ENCODE measurements around the gene MSX2.

MSX2 gene

GRCh38 chr5:174764309-174764708 lies 39.9 kb downstream of the MSX2 start:
- no peak for FAIRE-seq
- DNase-seq (ENCODE audit: extremely low spot score, insufficient read length, low read depth) = no peak

GRCh38 chr5:174765540-174765939 lies 41.2 kb downstream of the MSX2 start:
- DNase-seq (ENCODE audit: extremely low spot score, insufficient read length, low read depth) = no peak

GRCh38 chr5:174767670-174768069 lies 43.3 kb downstream of the MSX2 start:
- no peak for FAIRE-seq

More at GRCh38 chr5:174765540-174765939, 41.2 kb downstream of the MSX2 start:
- FAIRE-seq = no peak

GRCh38 chr5:174769005-174769404 lies 44.6 kb downstream of the MSX2 start:
- FAIRE-seq = no peak

More at GRCh38 chr5:174767670-174768069, 43.3 kb downstream of the MSX2 start:
- DNase-seq (ENCODE audit: extremely low spot score, insufficient read length, low read depth) = no peak

DNA sequence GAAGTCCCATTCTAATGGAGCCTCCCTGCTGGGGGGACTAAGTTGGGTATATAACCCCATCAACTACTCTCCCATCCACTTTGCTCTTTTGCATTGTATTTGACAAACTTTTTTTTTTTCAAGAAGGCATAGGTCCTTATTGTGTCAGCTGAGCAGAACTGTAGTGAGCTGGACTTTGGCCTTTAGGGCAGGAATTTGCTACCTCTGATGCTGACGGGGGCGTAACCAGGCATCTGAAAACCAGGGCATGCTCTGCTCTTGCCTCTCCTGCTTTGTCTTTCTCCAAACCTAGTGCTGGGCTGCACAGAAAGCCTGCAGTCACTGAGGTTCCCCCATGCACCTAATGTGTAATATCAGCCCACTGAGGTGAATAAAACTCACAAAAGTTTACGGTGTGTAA lies 49.0 kb downstream of the MSX2 start:
- DNase-seq (ENCODE audit: extremely low spot score, insufficient read length, low read depth) (no peak), FAIRE-seq (no peak)

More at GRCh38 chr5:174769005-174769404, 44.6 kb downstream of the MSX2 start:
- no peak for DNase-seq (ENCODE audit: extremely low spot score, insufficient read length, low read depth)

DNA sequence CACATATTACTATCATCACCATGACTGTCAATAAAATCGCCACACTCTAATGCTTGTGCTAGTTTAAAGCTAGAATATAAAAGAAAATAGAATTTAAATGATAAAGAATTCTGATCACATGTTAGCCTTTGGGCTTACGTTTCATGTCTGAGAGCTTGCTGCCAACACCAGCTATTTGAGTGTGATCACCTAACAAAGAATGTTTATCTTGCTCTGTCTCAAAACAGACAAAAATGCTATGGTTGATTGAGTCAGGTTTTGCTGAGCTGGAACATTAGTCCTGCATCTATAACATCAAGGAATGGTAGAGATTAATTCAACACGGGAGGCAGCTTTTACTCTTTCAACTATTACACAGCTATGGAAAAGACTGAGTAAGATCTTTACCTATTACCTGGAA lies 50.7 kb downstream of the MSX2 start:
- DNase-seq (ENCODE audit: extremely low spot score, insufficient read length, low read depth) (no peak), FAIRE-seq (no peak)

- no peak for DNase-seq (ENCODE audit: extremely low spot score, insufficient read length, low read depth)
- no peak for FAIRE-seq
Observed at GRCh38 chr5:174777111-174777510, 52.7 kb downstream of the MSX2 start.

DNA sequence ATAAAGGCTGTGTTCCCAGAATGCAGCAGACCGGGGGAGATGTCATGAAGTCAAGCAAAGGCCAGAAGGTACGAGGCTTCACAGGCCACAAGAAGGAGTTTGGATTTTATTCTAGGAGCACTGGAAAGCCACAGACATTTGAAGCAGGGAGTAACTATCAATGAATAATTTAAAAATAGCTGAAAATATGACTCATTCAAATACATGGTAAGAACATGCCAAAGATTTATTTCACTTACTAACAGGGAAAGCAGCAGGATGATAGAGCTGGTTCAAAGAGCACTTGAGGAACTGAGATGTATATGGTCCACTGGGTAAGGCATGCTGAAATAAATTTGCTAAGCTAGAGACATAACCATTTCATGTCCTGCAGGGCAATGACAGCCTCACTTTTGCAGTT lies 53.2 kb downstream of the MSX2 start:
- FAIRE-seq = no peak

More for the DNA sequence above, 53.2 kb downstream of the MSX2 start:
- no peak for DNase-seq (ENCODE audit: extremely low spot score, insufficient read length, low read depth)
